H9 (cell line): ENCODE data around the gene MFSD6. TPM values are rescaled to one million over a fixed set of nuclear protein-coding genes. Genes with fewer than 3 reads are reported as not detected.

ENCODE experiments used
- DNase-seq: peaks from one replicate; pipeline ENCODE4 v3.0.0-alpha.2; 2017
- H2AFZ ChIP-seq: one replicate; pipeline ENCODE4 v1.6.1; 2013; ENCODE audit warnings: mild to moderate bottlenecking, low read length, control low read depth, moderate library complexity
- H2AK5ac ChIP-seq: 2 replicates; pipeline ENCODE4 v1.6.1; 2013; ENCODE audit warnings: low read length, control low read depth, mixed read lengths; ENCODE audit not compliant: insufficient read length
- H2BK120ac ChIP-seq: one replicate; pipeline ENCODE4 v1.6.1; 2013; ENCODE audit warnings: low read depth, mild to moderate bottlenecking, low read length, control low read depth, inconsistent platforms; ENCODE audit not compliant: poor library complexity, severe bottlenecking
- H2BK12ac ChIP-seq: 2 replicates; pipeline ENCODE4 v1.6.1; 2013; ENCODE audit warnings: low read length, control low read depth, mixed read lengths, low read depth; ENCODE audit not compliant: insufficient read length
- H2BK15ac ChIP-seq: 2 replicates; pipeline ENCODE4 v1.6.1; 2013; ENCODE audit warnings: low read depth, low read length, control low read depth
- H2BK20ac ChIP-seq: one replicate; pipeline ENCODE4 v1.6.1; 2013; ENCODE audit warnings: low read depth, mild to moderate bottlenecking, low read length, control low read depth, inconsistent platforms; ENCODE audit not compliant: poor library complexity, severe bottlenecking
- H2BK5ac ChIP-seq: 2 replicates; pipeline ENCODE4 v1.6.1; 2013; ENCODE audit warnings: low read length, control low read depth, mixed read lengths; ENCODE audit not compliant: insufficient read length
- H3K14ac ChIP-seq: 2 replicates; pipeline ENCODE4 v1.6.1; 2013; ENCODE audit warnings: low read length, control low read depth; ENCODE audit not compliant: insufficient read depth
- H3K18ac ChIP-seq: 2 replicates; pipeline ENCODE4 v1.6.1; 2013; ENCODE audit warnings: low read depth, mild to moderate bottlenecking, mixed read lengths, low read length, control low read depth; ENCODE audit not compliant: insufficient read length
- H3K23ac ChIP-seq: 2 replicates; pipeline ENCODE4 v1.6.1; 2013; ENCODE audit warnings: low read length, control low read depth, mixed read lengths, low read depth; ENCODE audit not compliant: insufficient read length
- H3K23me2 ChIP-seq: 2 replicates; pipeline ENCODE4 v1.6.1; 2013; ENCODE audit warnings: low read depth, mild to moderate bottlenecking, mixed read lengths, low read length, control low read depth; ENCODE audit not compliant: insufficient read length, poor library complexity, severe bottlenecking
- H3K27ac ChIP-seq: 2 replicates; pipeline ENCODE4 v1.5.1; 2013; ENCODE audit warnings: low read length, control low read depth, mixed read lengths, low read depth; ENCODE audit not compliant: insufficient read length
- H3K27me3 ChIP-seq: 2 replicates; pipeline ENCODE4 v1.6.1; 2013; ENCODE audit warnings: low read length, control low read depth, inconsistent platforms; ENCODE audit not compliant: insufficient read depth
- H3K4ac ChIP-seq: 2 replicates; pipeline ENCODE4 v1.6.1; 2013; ENCODE audit warnings: low read depth, mild to moderate bottlenecking, control low read depth, inconsistent platforms, low read length, moderate library complexity
- H3K4me1 ChIP-seq: 2 replicates; pipeline ENCODE4 v1.6.1; 2013; ENCODE audit warnings: low read length, control low read depth, inconsistent platforms; ENCODE audit not compliant: insufficient read depth
- H3K4me2 ChIP-seq: 2 replicates; pipeline ENCODE4 v1.6.1; 2013; ENCODE audit warnings: low read length, control low read depth, mixed read lengths; ENCODE audit not compliant: insufficient read length, insufficient read depth
- H3K56ac ChIP-seq: 2 replicates; pipeline ENCODE4 v1.6.1; 2013; ENCODE audit warnings: low read depth, mild to moderate bottlenecking, mixed read lengths, low read length, control low read depth; ENCODE audit not compliant: insufficient read length
- H3K79me1 ChIP-seq: 2 replicates; pipeline ENCODE4 v1.6.1; 2013; ENCODE audit warnings: low read depth, mild to moderate bottlenecking, moderate library complexity, low read length, control low read depth, inconsistent platforms; ENCODE audit not compliant: insufficient read depth, poor library complexity, severe bottlenecking
- H3K79me2 ChIP-seq: 2 replicates; pipeline ENCODE4 v1.6.1; 2013; ENCODE audit warnings: low read length, control low read depth, inconsistent platforms; ENCODE audit not compliant: insufficient read depth
- H3K9ac ChIP-seq: 2 replicates; pipeline ENCODE4 v1.6.1; 2013; ENCODE audit warnings: low read length, control low read depth, mixed read lengths; ENCODE audit not compliant: insufficient read length; ENCODE audit errors: extremely low read depth
- H3K9me3 ChIP-seq: one replicate; pipeline ENCODE4 v1.6.1; 2013; ENCODE audit warnings: low read depth, low read length, inconsistent platforms; ENCODE audit not compliant: control insufficient read depth
- H3T11ph ChIP-seq: one replicate; pipeline ENCODE4 v1.6.1; 2013; ENCODE audit warnings: mild to moderate bottlenecking, low read length, control low read depth, inconsistent platforms
- H4K20me1 ChIP-seq: one replicate; pipeline ENCODE4 v1.6.1; 2013; ENCODE audit not compliant: control insufficient read depth, insufficient read length, insufficient read depth
- H4K5ac ChIP-seq: 2 replicates; pipeline ENCODE4 v1.6.1; 2013; ENCODE audit warnings: low read depth, mild to moderate bottlenecking, mixed read lengths, low read length, control low read depth; ENCODE audit not compliant: insufficient read length
- H4K8ac ChIP-seq: replicated peaks from 2 replicates; pipeline ENCODE4 v1.6.1; 2013; ENCODE audit warnings: low read length, control low read depth, mixed read lengths, low read depth; ENCODE audit not compliant: insufficient read length
- H4K91ac ChIP-seq: 2 replicates; pipeline ENCODE4 v1.6.1; 2013; ENCODE audit warnings: low read depth, mild to moderate bottlenecking, moderate library complexity, mixed read lengths, low read length, control low read depth; ENCODE audit not compliant: insufficient read length
- H3K27ac Mint-ChIP-seq, 3 experiments: 2 replicates in 2 of 3; 3 replicates in 1 of 3; pipeline ENCODE4 v1.8.0; 2020 to 2021; ENCODE audit warnings: mixed read lengths in 3 of 3, mild to moderate bottlenecking in 1 of 3, moderate library complexity in 1 of 3
- H3K27me3 Mint-ChIP-seq: 2 replicates; pipeline ENCODE4 v1.8.0; 2021; ENCODE audit warnings: low read depth, mild to moderate bottlenecking, moderate library complexity, mixed read lengths
- H3K36me3 Mint-ChIP-seq, 3 experiments: 2 replicates in 2 of 3; 3 replicates in 1 of 3; pipeline ENCODE4 v1.8.0; 2020 to 2021; ENCODE audit warnings: low read depth in 3 of 3, mixed read lengths in 3 of 3; ENCODE audit not compliant: insufficient read depth in 1 of 3
- H3K4me1 Mint-ChIP-seq, 2 experiments: 2 replicates each; pipeline ENCODE4 v1.8.0; 2020; ENCODE audit warnings: mixed read lengths in 2 of 2
- H3K4me3 Mint-ChIP-seq, 2 experiments: 2 replicates in 1 of 2; 3 replicates in 1 of 2; pipeline ENCODE4 v1.8.0; 2020 to 2021; ENCODE audit warnings: mild to moderate bottlenecking in 2 of 2, mixed read lengths in 2 of 2, moderate library complexity in 1 of 2
- H3K9me3 Mint-ChIP-seq, 2 experiments: 2 replicates in 1 of 2; 3 replicates in 1 of 2; pipeline ENCODE4 v1.8.0; 2020; ENCODE audit warnings: mild to moderate bottlenecking in 2 of 2, mixed read lengths in 2 of 2, moderate library complexity in 1 of 2
- CTCF ChIP-seq: fragments of 200-600 bp; sonication (generic); conservative IDR thresholded peaks from 3 replicates; pipeline ENCODE4 v1.8.0; 2021; ENCODE audit warnings: antibody characterized with exemption, mild to moderate bottlenecking
- WGBS: extraction: QIAGEN DNeasy Blood & Tissue Kit; methylation state at CpG from one replicate; pipeline ENCODE4 v1.1.7; 2013; ENCODE audit warnings: missing lambda C conversion rate, low lambda C conversion rate, mixed read lengths; ENCODE audit not compliant: insufficient read length; ENCODE audit errors: extremely low coverage; 5-methylcytosine and 5-hydroxymethylcytosine counted together
- total RNA-seq: library from RNA; stranded (reverse); gene quantifications from 2 replicates; pipeline ENCODE4 v1.2.1, GENCODE V29; 2021

Gene MFSD6
- total RNA-seq, 1 experiment from 2014 or later, result 4.0 TPM

GRCh38 chr2:190360965-190361364, 47.2 kb upstream of the MFSD6 start:
- Histone ChIP-seq H4K91ac (no peak overlapping the region), H3K56ac (no peak overlapping the region), H3K9ac (no peak overlapping the region), H2BK12ac (no peak overlapping the region), H3K79me1 (no peaks in the 10 kb centered on the region), H4K5ac (no peak overlapping the region), H3K4me1 (no peaks in the 10 kb centered on the region), H2BK120ac (no peak overlapping the region), H3K14ac (no peak overlapping the region), H2AK5ac (no peak overlapping the region), H3K27ac (no peak overlapping the region), H3K27me3 (no peaks in the 10 kb centered on the region), H2BK20ac (no peak overlapping the region), H3K9me3 (no peaks in the 10 kb centered on the region), H3K23me2 (no peaks in the 10 kb centered on the region), H2BK5ac (no peak overlapping the region), H3K79me2 (no peaks in the 10 kb centered on the region), H2BK15ac (no peak overlapping the region), H4K20me1 (no peaks in the 10 kb centered on the region), H3K4ac (no peak overlapping the region), H3K23ac (no peak overlapping the region), H3K18ac (no peak overlapping the region), H3K4me2 (no peak overlapping the region), H3T11ph (no peak overlapping the region), H4K8ac (no peak overlapping the region), H2AFZ (no peak overlapping the region)
- no CpG with 5 or more reads among the region's 3 CpGs for WGBS
- Mint-ChIP-seq H3K4me1 (peaks cover 8 to 11% of the 10 kb centered on the region in 2 experiments), H3K36me3 (no peaks in the 10 kb centered on the region), H3K4me3 (no peak overlapping the region), H3K27ac (no peak overlapping the region), H3K9me3 (no peaks in the 10 kb centered on the region), H3K27me3 (no peaks in the 10 kb centered on the region)
- DNase-seq, result no peak
- no peak for TF ChIP-seq CTCF
